ENCODE measurements around the gene TRANK1.

DNA sequence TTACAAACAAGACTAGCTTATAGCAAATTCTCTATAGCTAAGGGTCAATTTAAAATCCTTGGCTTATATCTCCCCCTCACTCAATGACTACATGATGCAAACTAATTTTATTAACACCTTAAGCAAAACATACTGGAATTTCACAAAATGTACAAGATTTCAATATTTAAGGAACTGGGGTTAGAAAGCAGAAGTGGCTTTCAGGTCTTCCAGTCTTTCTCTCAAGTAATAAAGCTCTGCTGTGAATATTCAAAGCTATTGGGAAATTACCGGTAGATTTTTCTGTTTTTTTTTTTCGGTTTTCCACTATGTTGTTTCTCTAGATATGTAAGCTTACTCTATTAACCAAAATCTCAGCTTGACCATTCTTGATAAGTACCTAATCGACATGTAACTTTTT lies 44.2 kb upstream of the TRANK1 start:
- TF ChIP-seq ATF6 (CRISPR knock-in tag; IDR thresholded peaks at IDR 0.05) (no peak), CTCF (IDR thresholded peaks at IDR 0.05) (no peak), ZNF138 (CRISPR knock-in tag; conservative IDR thresholded peaks at IDR 0.05) (no peak), MAX (CRISPR knock-in tag; IDR thresholded peaks at IDR 0.05) (no peak)

All from WTC11 (cell line).